Stimulated activated CD4-positive, alpha-beta T cell treated with anti-CD3 and anti-CD28 coated beads, Interleukin-4, amount 100 ng/mL, for 24 hours (primary cell): ENCODE results near the gene BOLA3.
"Not testable (repeated sequence)": the region's sequence is repeated elsewhere in the genome, so short reads cannot be mapped to it uniquely, and the experiment has no call there.

ENCODE experiments used
- DNase-seq: peaks from one replicate; pipeline ENCODE4 v3.0.0-alpha.2; 2020

The BOLA3 gene

DNA sequence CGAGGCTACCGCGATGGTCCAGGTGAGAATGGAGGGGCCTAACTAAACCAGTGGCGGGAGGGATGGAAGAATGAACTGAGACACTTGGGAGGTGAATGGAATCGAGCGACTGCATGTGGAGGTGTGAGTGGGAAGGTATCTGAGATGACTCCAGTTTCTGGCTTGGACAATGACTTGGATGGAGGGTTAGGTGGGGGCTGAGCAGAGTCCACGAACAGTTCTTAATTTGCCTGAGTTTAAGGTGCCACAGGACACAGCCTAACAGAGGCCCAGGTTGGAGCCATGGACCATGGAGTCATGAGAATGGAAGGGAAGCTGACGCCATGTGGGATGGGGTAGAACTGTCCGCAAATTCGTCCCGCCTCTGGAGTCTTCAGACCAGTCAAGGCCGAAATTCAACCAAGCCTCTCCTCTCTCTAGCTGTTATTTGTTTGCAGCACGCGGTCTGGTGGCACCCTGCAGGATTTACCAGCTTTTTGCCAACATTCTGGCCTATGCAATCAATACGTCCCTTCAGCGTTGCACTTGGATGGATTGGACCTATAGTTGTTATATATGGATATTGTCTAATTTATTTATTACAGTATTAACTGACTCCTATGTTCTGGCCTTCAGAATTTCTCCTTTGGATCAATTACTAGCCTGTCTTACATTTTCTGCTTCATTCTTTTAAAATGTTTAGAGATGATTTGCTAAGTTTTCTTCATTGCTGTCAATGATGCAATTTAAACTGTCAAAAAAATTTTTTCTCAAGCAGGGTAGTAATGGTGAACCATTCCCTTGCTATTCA lies 940 bp upstream of the BOLA3 start:
- DNase-seq = no peak

DNA sequence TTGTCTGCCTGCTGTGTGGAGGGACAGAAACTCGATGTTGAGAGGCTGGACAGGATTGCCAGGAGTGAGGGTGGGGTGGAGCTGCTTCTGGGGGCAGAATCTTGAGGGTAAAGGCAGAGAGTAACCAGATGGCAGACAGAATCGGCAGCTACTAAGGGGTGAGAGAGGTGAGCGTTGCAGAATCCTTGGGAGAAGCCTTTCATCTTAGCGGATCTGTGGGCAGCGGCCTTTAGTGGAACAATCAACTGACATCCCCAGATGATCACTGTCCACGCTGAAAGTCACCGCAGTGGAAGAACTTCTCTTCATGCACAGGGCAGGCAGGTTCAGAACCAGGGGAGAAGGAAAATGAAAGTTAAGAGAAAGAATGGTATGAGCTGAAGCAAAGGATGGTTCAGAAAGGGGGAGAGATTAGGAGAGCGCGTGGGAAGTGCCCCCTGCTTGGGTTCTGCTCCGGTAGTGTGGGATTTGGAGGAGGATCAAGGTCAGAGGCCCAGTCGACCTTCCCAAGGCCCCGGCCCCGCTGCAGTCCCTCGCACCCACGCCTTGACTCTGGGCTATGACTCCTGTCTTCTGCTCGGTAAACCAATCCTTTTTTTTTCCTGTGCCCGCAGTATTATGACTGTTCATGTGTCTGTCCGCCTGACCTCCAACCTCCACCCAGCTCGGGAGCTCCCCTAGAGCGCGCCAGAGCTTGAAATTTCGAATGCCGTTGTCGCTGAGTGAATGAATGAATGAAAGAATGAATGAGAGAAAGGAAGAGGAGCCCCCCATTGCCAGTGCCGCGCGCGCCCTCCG lies 584 bp downstream of the BOLA3 start:
- DNase-seq = peak; percentile 42

DNA sequence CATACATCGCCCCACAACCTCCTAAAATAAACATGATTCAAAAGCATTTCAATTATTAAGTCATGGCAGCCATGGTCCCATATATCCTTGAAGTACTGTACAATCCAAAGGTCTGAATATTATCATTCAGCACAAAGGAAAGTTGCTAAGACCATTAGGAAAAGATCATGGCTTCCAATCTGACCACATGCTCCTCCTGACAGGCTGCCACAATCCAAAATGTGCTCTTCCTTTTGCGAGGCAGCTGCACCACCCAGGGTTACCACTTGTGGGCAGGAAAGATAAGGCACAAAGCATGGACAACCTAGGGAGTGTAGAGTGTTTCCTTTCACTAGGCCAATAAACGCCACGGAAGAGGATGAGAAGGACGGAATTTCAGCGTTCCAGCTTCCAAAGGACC lies 5.4 kb downstream of the BOLA3 start:
- no peak for DNase-seq

DNA sequence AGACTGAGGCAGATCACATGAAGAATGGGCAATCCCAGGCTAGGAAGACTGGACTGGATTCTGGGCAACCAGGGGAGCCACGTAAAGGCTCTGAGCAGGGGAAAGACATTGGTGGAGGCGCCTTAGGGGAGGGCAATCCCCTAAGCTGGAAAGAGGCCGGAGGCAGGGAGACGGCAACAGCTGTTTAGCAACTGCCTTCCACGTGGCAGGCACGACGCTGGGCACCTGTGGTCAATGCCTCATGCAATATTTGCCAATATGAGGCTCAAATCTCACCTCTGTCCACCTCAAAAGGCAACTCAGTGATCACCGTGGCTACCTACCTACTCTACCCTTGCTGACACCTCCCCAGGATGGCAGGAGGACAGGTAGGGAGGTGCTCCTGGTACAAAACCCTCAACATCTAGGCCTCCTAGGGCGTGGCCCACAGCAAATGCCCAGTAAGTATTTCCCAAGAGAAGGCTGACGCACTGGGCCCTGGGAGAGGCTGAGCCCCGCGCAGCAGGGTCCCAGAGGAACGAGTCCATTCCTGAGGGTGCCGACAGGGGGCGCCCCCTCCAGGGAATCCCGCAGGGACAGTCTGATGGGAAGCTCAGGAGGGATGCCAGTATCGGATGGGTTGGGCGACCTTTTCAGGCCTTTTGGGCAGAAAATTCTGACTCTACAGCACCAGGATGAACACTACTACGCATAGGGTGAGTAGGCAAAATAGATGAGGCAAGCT lies 8.9 kb downstream of the BOLA3 start:
- DNase-seq = no peak

DNA sequence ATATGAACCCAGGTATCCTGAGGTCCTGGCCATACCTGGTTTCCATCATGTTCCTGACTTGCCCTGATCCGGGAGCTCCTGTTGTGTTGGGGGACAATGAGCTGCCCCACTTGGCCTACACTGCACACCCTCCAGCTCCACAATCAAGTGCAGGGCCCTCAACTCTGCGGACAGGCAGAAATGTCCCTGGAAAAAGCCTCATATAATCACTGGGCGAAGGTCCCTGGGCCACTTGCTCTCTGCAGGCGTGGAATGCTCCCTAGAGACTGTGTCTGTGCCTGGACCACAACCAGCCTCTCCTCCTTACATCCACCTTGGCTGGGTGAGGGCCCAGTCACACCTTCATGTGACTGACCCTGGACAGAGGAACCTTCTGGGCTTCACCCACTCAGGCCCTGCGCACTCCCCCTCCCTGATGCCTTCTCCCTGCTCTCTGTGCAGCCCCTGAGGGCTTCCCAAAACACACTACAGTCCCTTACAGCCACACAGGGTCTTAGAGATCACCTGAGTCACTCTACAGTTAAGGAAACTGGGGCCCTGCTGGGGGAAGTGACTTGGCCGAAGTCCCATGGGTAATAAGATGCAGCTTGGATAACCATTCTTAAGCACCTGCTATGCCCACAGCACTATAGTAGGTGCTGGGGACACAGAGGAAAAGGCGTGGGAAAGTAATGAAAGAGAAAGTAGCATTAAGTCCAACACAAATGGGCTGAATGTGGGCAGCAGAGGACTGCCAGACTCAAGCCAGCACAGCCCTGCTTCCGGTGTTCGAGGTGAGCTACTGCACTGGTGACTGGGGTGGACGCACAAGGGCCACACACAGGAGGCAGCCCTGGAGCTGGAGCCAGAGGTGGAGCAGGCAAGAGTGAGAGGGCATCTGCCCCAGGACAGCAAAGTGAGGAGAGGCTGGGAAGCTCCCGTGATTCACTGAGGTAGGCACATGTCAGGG lies 9.8 kb downstream of the BOLA3 start:
- DNase-seq = no peak

DNA sequence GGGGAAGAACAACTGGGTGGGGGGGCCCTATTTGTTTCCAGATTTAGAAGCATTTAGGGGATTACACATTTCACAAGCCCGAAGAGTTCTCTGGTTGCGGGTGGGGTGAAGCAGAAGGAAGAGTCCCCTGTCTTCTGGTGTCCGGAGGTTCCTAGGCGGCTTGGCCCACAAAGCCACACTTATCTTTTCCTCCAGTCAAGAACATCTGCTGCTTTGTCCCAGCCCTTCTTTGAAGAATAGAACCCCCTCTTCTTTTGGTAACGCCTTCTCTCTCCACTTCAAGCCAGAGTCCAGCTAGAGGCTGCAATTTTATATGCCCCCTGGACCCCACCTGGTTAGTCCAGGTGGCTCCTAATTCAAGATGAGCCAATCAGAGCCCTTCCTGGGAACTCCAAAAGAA lies 15.8 kb downstream of the BOLA3 start:
- no peak for DNase-seq

DNA sequence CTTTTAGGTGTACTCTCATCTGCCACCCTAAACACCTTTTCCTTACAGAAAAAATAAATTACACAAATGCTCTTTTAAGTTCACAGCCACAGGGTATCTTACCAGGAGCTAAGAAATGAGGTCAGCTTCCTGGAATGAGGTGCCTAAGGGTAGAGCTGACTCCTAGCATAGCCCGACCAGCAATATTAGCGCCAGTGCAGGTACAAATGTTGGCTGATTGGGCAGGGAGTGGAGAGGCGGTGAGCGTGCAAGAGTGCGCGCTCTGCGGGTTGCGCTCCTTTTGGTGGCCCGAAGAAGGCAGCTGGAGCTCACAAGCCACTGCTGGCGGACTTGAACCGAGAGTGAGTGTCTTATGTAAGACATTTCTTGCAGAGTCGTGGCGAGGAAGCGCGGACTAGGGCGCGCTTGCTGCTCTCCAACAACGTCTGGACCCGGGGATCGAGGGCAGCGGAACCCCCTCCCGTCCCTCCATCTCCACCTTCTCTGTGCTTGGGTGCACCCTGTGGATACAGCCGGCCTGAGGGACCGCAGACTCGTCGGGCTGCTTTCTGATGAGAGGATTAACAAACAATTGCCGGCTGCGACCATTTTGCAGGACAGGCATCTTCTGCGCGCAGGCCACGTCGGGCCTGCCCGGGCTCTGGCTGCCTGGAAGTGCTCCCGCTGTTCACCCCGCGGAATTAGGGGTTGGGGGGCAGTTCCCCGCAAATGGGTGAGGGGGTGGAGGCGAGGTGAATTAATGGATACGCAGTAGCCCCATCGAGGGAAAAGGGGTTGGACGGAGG lies 17.3 kb downstream of the BOLA3 start:
- DNase-seq = no peak

DNA sequence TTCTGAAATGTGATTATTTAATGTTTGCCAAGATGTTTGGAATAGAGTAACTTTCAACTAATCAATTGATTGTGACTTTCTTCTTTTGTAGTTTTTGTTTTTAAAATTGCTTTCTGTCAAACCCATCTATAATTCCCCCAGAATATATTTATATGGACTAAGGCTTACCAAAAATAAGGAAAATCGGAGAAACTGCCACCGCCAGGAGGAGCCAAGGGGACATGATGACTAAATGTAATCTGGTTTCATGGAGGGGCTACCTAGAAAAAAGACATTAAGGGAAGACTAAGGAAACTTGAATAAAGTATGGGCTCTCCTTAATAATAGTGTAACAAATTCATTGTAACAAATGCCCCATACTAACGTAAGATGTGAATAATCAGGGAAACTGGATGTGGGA lies 19.5 kb downstream of the BOLA3 start:
- no peak for DNase-seq

DNA sequence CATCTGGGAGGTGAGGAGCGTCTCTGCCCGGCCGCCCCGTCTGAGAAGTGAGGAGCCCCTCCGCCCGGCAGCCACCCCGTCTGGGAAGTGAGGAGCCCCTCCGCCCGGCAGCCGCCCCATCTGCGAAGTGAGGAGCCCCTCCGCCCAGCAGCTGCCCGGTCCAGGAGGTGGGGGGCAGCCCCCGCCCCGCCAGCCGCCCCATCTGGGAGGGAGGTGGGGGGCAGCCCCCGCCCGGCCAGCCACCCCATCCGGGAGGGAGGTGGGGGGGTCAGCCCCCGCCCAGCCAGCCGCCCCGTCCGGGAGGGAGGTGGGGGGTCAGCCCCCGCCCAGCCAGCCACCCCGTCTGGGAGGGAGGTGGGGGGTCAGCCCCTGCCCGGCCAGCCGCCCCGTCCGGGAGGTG lies 23.8 kb downstream of the BOLA3 start:
- not testable (repeated sequence) for DNase-seq

DNA sequence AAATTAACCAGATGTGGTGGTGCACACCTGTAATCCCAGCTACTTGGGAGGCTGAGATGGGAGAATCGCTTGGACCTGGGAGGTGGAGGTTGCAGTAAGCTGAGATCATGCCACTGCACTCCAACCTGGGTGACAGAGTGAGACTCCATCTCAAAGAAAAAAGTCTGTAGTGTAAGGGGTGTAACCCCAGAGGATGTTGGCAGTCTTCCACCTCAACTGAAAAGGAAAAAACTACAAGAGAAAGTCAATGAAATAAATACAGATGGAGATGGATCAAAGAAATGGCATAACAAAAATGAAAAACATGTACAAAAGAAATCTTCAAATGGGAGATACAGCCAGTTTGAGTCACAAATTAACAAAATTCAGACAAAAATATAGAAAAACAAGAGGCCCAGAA lies 25.9 kb downstream of the BOLA3 start:
- not testable (repeated sequence) for DNase-seq

DNA sequence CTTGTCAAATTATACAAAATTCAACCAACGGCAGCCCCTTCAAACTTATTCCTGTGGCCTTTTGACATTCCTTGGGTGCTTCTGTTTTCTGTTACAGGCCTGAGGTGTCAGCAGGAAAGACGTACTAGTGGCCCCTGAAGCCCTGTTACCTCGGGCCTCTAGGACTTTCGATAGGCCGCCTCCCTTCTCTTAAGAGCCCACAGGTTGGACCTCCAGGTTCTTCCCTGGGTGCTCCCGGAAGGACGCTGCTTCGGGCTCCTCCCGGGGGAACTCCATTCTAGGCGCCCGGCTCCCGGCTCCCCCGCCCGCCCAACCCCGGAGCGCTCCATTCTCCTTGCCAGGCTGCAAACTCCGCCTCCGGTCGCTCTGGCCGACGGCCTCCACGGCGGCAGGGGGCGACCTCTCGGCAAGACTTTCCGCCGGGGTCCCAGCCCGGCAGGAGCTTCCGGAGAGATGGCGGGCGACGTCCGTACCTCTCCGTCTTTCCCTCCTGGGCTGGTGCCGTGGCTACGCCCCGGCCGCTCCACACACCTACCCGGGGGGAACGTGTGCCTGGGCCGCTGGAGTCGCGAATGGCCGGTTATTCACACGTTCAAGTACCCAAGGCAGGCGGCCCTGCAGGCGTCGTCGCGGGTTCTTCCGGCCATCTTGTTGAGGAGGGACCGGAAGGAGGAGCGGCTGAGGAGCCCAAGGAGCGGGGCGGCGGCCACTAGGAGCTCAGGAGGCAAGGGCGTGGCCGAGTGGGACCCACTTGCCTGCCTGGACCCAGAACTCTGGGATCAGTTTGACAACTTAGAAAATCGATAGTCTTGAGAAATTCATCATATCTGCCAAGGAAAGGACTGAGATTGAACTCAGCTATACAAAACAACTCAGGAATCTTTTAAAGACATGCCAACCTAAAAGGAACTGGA lies 27.5 kb downstream of the BOLA3 start:
- peak; percentile 88 for DNase-seq

DNA sequence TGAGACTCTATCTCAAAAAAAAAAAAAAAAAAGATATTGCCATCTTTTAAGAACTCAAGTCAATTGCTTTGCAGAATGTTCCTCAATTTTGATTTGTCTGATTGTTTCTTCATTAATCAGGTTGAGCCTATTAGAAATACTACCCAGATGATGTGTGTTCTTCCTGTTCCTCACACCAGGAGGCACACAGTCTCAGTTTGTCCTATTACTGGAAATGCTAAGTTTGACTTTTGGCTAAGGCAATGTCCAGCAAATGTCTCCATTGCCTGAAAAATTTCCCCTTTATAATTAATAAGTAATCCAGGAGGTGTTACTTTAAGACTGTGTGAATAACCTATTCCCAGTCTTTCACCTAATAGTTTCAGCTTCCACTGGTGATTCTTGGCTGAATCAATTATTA lies 28.4 kb downstream of the BOLA3 start:
- DNase-seq = no peak

DNA sequence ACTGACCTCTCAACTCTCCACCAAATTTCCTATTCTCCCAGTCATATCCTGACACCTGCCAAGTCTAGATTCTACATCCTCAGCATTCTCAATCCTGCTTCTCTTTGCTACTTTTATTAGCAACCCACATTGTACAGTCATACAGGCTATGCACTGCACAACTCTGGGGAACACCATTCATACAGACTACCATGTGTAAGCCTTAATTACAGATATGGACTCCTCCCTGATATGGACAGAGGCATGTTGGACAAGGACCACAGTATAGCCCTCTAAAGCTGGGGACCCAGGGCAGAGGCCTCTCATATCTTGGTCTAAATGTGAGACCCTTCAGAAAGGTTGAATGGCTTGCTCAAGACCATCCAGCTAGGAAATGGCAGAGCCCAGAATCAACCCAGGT lies 36.3 kb downstream of the BOLA3 start:
- no peak for DNase-seq

DNA sequence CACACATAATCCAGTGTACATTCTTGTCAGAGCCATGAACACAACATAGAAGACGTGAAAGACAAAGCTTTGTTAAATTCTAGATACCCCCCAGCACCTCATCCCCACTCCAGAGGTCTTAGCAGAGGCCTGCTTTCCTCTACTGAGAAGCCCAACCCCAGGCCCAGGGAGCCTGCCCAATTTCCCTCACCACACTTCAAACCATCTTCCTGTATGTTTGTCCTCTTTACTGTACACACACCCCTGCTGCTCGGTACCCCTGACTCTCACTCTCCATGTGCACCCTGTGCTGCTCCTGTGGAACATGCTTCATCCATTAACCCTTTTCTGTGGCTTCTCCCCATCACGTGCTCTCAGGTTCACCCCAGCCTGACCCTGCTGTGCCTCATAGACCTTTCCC lies 37.2 kb downstream of the BOLA3 start:
- no peak for DNase-seq

DNA sequence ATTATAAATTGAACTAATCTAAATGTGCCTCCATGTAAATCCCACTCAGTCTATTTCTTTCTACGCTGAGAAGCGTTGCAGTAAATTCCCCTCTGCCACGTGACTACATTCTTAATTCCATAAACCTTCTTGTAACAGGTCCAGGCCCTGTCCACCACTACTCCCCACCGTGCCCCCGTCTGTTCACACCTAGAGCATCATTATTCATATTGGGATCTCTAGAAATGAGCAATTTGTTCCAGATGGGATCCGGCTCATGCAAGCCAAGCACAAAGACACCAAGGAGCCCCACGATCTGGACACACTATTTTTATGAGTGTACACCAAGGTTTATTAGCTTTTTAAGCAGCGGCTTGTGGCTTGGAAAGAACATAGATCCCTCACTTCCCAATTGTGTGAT lies 38.2 kb downstream of the BOLA3 start:
- DNase-seq = no peak

DNA sequence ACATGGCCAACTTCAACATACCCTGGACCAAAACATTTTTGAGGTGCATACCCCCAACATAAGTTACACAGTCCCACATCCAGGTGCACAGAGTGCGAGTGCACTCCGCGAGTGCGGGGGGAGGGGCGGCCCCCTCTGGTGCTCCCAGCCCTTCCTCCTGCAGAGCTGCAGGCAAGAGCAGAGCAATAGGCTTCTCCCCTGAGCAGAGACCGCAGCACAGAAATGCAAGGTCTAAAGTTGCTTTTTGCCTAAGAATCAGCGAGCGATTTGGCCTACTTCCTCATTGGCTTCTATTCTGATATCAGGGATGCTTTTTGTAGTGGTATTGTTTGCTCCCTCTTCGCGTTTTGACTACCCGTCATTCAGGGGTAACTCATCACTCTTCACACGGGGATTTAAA lies 40.6 kb downstream of the BOLA3 start:
- no peak for DNase-seq

DNA sequence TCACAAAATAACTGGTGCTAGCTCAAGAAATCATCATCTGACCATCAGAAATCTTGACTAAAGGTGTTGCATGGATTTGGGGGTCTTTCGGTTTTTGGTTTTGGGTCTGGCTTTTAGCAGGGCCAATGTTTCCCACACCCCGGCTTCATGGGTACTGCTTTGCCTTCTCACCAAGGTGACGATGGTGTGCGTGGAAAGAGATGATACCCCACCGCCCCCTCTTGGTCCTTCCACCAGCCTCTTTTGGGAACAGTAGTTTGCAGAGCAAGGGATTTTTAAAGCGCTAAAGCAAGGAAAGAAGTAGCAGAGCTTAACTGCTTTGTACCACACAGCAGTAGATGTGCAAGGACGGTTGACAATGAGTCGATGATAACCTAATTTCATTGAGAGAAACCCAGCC lies 42.3 kb downstream of the BOLA3 start:
- DNase-seq = no peak

DNA sequence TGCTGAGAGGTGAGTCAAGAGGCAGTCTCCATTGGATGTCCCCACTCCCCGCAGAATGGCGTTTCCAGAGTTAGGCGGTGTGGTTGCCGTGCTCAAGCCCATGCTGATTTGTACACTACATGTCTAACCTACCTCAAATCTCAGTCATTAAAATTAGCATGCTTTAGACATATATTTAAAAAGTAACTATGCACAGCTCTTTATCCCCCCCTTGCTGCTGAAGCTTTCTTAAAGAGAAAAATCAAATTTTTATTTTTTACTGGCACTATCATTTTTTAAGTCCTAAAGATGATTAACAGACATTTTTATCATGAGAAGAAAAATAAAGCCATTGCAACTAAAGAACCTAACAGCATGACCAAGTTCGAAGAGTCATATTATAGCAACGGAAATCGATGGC lies 42.9 kb downstream of the BOLA3 start:
- DNase-seq = no peak

DNA sequence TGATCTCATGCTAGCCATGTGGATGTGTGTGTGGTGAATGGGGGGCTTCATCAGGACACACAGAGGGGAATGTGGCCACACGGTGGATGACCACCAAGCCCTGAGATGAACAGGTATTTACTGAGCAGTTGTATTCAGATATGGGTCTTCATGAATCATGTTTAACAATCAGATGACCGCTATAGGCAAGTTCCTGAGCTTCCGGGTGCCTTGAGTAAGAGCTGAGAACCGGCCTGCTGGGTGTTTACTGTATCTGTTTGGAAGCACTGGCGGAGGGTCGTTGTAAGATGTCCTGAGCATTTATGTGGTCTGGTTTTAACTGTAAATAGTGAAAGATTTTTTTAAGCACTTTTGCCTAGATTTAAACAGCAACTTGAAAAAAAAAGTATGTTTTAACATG lies 43.9 kb downstream of the BOLA3 start:
- DNase-seq = no peak

DNA sequence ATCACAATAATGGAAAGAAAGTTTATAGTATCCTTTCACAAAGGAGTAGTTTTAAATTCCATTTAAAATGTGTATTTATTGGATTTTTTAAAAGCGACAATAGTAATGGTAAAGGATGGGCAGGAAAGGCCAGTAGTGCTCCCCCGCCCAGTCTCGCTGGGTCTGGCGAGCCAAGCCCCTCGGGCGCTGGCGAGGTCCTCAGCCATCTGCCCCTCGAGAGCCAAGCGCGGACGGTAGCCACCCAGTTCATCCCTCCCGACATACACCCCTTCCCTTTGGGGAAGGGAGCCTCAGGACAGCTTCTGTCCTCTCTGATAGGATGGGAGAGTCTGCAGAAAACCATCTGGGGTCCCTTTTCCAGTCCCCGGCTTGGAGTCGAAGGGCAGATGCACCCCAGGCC lies 45.2 kb downstream of the BOLA3 start:
- DNase-seq = no peak
